Raji (cell line): Measurements from ENCODE around the gene TOP2B.

Experiments
- POLR2A ChIP-seq: IDR thresholded peaks from 2 replicates; pipeline ENCODE4 v1.6.1; 2011; ENCODE audit warnings: low read depth, low read length, control low read depth; ENCODE audit not compliant: insufficient read depth

Gene TOP2B

DNA sequence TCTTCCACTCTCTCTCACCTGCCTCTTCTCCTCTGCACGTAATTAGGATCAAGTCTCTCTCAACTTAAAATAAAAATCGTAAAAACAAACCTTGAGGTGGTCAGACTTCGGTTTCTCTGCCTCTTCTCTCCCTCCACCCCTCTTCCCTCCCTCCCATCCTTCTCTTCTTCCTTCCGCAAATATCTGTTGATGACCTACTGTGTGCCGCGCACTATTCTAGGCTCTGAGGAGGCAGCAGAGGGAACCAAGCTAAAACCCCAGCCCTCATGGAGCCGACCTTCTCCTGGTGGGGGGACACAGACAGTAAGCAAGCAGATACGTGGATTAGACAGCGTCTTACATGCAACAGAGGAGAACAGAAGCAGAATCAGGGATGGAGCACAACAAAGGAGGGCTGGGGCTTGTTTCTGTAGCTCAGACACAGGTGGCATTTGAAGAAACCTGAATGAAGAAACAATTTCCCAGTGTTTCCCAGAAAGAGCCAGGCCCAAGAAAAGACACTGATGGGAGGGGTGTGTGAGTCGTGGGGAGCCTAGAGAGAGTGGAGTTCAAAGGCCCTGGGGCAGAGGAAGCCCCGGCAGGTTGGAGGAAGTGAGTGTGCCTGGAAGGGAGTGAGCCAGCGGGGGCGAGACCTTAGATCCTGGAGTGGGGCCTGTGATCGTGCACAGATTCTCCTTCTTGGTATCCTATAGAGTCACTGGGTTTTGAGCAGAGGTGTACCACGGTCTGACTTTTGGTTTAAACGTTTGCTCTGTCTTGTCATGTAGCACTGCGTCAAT is 80.5 kb downstream of the TOP2B start:
- no peak for TF ChIP-seq POLR2A

DNA sequence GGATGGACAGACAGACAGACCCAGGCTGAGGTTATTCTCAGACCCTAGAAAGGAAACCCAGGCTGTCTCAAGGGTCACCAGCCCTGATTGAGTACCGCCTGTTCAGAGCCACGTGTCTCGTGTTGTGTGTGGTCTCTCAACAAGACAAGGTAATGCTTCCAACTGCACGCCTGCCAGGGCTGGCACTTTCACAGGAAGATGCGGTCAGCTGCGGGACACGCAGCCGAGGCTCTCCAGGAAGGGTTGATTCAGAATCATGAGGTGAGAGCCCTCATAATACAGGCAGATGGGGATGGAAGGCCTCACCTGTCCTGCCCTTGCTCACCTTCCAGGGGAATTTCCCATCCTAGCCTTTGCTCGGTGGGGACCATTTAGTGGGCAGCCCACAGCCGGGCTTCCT is 81.4 kb downstream of the TOP2B start:
- TF ChIP-seq POLR2A = no peak

DNA sequence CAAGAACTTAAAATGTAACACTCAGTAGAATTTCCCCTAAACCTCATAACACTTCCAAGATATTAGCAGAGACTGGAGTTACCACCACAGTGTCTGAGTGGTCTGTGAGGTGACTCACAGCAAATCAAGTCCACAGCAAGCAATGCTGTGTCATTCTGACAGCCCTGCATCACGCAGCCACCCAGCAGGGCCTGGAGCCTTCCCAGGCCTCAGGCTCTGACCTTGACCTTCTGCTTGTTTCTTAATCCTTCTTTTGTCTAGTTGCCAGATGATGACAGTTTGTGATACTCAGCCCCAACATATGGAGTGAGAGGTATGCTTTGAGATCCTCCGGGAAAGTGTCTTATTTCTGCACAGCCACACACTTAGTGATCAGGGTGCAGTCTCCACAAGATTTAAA is 82.5 kb downstream of the TOP2B start:
- no peak for TF ChIP-seq POLR2A

DNA sequence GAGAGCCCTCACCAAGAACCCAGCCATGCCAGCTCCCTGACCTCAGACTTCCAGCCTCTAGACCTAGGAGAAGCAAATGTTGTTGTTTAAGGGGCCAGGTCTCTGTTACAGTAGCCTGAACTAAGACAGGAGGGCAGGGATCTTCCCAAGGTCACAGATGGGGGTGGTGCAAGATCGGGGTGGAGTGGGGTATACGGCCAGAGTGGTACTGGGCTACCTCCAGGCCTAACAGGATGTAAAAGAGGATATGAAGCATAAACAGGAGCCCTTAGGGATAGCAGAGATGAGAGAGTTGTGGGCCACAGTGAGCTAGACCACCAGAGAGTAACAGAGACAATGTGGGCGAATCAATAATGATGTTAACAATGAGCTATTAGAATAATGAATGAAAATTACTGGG is 82.9 kb downstream of the TOP2B start:
- TF ChIP-seq POLR2A = no peak

DNA sequence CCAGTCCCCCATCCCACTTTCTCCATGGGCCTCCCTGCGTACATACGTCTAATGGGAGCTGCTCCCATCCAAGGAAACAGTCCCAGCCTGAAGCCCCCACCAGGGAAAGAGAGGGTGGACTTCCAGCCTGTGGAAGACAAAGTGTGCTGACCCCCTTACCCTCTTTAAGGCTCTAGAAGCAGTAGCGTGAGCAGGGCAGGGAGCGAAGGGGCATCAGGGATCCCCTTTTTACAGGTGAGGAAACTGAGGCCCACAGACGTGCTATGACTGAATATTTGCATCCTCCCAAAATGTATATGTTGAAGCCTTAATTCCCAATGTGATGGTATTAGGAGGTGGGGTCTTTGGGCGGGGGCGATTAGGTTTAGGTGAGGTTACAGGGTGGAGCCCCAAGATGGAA is 83.4 kb downstream of the TOP2B start:
- TF ChIP-seq POLR2A = no peak

DNA sequence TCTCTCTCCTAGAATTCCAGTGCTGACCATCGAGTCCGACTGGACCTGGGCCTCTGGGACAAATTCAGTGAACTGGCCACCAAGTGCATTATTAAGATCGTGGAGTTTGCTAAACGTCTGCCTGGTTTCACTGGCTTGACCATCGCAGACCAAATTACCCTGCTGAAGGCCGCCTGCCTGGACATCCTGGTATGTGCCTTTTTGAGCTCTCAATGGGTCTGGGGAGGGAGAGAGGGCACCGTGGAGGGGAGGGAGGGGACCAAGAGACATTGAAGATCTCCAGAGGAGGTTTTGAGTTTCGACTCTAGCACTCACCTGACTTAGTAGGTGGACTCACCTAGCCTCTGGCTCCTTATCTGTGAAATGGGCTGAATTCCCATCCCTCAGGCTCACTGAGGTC is 84.2 kb downstream of the TOP2B start:
- no peak for TF ChIP-seq POLR2A

DNA sequence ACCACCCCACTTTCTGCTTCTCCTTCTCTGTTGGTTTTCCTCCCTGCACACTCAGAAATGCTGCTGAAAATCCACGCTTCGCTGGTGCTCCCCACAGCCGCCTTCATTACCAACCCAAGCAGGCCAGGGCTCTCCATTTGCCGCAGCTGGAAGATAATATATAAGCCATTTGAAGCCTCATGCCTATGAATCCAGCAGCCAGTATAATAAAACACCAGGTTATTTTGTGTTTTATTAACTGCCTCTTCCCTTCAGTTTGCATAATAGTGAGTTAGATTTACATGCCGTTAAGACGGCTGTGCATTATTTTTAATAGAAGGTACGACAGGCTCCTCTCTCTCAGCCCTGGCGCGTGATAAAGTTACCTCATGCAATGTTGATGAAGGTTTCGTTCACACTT is 86.6 kb downstream of the TOP2B start:
- no peak for TF ChIP-seq POLR2A

DNA sequence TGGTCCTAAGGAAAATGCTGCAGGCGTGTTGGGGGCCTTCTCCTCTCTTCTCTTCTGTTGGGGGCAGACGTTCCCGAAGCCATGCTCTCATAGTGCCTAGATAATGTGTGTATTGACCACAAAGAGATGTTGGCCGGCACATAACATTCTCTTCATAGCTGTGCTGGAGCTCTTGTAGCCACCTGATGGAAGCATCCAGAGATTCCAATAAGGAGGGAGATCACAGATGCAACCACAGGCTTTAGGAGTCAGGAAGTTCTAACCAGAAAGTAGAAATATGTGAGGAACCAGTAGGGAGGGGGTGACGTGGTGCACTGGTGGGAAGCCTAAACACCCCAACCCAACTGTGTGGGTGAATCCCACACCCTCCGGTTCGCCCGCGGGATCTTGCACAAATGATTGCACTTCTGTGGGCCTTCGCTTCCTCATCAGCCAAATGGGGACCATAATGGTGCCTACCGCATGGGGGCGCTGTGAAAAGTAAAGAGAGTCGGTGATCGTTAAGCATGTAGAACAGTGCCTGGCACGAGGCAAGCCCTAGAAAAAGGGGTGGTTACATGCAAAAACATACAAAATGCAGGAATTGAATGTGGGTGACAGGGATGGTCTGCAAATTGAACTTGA is 87.8 kb downstream of the TOP2B start:
- TF ChIP-seq POLR2A = no peak

DNA sequence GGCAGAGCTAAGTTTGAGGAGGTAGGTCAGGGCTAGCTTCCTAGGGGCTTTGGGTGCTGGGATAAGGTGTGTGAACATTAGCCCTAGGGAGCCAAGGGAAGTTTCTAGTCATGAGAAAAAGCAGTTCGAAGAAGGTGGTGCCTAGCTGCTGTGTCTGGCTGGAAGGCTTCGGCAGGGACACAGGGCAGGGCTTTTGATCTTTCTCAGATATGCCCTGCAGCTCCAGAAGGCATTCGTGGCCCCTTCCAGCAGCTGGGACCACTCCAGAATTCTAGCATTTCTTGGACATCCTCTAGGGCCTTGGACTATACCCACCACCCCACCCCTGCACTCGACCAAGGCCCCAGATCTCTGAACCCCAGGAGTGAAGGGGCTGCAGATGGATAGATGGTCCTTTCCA is 88.6 kb downstream of the TOP2B start:
- no peak for TF ChIP-seq POLR2A

DNA sequence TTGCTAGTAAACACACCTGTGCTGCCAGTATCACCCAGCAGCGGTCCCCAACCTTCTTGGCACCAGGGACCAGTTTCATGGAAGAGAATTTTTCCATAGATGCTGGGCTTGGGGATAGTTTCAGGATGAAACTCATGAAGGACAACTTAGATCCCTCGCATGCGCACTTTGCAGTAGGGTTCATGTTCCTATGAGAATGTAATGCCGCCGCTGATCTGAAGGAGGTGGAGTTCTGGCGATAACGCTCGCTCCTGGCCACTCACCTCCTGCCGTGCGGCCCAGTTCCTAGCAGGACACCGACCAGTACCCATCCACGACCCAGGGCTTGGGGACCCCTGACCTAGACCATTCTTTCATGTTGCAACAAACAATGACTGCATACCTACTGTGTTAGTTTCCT is 89.7 kb downstream of the TOP2B start:
- no peak for TF ChIP-seq POLR2A

DNA sequence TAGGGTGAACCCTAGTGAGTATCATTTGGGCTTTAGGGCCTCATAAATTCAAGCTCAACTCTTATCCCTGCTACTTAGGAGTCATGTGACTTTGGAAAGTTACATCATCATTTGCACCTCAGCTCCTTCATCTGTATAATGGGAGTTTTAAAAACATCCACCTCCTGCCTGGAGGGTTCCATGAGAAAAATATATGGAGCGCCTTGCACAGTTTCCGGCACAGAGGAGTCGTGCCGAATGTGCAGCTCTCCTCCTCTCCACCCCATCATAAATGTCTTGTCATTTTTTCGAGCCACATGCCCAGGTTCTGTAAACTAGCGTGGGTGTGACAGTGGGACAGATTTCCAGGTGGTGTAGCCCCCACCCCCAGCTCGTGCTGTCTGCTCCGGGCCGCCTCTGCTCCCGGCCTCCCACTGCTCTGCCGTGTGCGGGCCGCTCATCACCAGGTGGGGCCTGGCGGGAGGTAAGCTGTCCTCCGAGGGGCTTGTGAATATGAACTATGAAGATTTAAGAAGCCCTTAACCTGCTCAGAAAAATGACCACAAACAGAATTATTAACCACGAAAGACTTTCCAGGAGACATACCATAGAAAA is 90.4 kb downstream of the TOP2B start:
- no peak for TF ChIP-seq POLR2A

DNA sequence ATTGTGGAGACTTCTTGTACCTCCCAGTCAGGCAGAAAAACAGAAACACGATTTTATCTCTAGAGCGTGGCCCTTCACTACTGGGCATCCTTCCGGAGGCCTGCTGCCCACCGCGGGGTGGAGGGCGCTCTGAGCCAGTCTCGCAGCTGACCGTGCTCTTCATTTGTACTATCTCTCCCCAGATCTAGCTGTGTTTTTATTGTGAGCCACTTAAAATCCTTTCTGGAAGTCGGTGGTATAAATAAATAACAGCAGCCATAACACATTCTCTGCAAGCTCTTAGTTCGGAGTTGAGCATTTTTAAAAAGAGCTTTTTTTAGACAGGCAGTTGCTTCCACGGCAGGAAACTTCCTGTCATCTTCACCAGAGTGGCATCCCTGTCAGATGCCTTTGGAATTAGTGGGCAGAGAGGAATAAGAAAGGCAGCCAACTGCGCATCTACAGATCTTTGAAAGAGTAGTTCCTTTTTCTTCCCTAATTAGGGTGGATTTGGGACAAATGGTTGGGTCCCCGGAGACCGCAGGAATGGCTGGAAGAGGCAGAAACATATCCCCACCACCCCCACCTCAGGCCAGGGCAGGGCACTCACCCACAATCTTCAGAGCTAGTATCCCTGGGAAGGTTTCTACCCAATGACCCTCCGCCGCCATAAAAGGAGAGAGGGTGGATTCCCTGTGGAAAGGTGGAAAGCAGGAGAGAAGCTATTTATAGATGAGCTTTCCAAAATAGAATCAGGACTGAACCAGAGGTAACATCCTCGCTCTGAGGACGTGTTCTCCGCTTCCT is 91.1 kb downstream of the TOP2B start:
- TF ChIP-seq POLR2A = no peak

DNA sequence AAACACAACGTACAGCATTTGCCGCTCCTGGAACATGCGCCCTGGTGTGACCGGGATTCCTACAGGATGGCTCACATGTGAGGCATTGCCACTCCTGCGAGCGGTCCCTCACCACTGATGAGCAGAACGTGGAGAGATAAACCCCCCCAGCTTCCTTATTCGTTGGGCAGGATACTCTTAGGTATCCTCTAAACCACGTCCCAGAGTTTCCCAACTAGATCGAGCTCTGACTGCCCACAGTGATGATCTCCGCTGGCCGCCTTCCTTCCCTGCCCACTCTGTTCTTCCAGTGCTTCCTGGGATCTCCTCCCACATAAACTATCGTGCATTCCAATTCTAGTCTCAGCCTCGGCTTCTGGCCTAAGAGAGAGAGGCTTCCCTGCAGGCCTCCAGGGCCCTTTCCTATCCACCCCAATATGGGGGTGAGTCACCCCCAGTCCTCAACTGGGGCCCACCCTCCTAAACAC is 91.8 kb downstream of the TOP2B start:
- TF ChIP-seq POLR2A = no peak

DNA sequence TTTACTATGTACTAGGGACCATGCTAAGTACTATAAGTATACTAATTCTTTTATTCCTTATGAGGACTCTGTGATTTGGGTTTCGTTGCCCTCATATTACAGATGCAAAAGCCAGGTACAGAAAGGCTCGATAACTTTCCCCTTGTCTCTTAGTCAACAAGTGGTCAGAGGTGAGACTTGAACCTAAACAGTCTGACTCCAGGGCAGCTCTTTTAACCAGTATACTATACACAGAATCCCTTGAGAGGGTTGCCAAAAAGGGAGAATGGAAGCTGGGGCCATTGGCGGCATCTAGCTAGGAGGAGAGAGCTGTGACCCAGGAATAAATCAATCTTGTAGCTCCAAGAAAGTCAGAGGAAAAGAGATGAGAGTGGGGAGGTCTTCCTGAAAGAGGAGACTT is 92.4 kb downstream of the TOP2B start:
- no peak for TF ChIP-seq POLR2A

DNA sequence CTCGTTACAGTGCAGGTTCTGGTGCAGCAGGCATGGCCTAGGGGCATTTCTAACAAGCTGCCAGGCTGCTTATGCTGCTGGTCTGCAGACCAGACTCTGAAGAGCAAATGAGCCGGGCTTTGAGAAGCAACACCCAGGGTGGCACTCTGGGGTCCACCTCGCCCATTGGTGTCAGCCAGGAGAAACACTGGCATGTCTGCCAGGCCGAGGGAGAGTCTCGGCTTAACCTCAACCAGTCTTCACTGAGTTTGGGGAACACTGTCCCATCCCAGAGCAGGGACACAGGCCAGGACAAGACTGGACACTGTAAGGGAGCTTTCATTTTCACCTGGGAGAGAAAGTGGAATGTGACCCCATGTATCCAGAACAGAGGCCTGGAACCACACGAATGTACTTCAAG is 93.4 kb downstream of the TOP2B start:
- no peak for TF ChIP-seq POLR2A
